ENCODE results near the gene ERN1.
"Not testable (repeated sequence)": the region's sequence is repeated elsewhere in the genome, so short reads cannot be mapped to it uniquely, and the experiment has no call there.

ERN1 gene

GRCh38 chr17:64134216-64134970 is 4.4 kb upstream of the ERN1 start:
- DNase-seq = no peak

- DNase-seq = peak; percentile 91 to 93
These were observed 3.7 kb upstream of the ERN1 start for GRCh38 chr17:64133546-64134215.

DNA sequence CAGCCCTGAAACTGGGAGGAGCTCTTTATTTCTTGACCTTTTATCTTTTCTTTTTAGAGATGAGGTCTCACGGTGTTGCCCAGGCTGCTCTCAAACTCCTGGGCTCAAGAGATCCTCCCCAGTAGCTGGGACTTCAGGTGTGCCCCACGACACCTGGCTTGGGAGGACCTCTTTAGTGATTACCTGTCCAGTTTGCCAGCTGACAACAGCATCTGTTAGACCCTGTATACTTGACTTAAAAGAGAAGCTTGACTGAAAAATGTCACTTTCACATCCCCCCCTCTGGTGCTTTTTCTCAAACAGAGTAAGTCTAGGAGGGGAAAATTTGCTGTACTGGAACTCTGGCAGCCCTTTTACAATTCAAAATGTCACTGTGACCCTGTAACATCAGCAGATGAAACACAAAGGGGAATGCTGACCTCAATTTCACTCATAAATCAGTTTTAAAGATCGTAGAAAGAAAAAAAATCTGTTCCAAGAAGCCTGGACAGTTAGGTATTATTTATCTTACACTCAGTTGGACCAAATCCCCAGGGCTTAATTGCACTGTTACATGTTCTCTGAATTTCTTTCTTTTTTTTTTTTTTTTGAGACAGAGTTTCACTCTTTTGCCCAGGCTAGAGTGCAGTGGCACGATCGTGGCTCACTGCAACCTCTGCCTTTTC is 1.8 kb upstream of the ERN1 start:
- DNase-seq = no peak

DNA sequence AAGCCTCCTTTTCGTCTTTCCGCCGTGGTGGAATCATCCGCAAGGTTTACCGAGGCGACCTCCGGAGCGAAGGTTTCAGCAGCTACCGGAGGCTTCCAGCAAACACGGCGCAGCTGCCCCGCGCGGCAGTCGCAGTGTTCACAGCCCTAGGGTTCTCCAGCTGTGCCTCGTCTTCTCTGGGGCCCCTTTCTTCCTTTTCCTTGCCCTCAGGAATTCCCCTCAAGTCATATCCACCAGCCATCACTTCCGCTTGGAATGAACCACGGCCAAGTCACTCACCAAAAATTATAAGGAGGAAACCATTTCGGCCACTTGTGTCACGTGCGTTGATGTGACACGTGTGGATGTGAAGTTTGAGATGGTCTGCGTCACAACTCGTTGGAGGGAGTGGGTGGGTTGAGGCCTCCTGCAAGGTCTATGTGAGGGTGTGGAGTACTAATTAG is 636 bp upstream of the ERN1 start:
- DNase-seq = no peak

DNA sequence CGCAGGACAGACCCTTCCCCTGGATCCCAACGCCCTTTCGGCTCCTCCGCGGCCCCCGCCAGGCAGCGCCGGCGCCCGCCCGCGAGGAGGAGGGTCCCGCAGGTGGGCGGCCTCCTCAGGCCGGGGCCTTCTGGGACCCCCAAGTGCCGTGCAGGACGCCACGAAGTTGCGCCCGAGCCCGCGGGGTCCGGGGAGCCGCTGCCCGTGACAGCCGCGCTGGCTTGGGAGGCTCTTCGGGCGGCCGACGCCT is 504 bp downstream of the ERN1 start:
- DNase-seq = no peak

GRCh38 chr17:64128787-64129514 is 993 bp downstream of the ERN1 start:
- DNase-seq = no peak

DNA sequence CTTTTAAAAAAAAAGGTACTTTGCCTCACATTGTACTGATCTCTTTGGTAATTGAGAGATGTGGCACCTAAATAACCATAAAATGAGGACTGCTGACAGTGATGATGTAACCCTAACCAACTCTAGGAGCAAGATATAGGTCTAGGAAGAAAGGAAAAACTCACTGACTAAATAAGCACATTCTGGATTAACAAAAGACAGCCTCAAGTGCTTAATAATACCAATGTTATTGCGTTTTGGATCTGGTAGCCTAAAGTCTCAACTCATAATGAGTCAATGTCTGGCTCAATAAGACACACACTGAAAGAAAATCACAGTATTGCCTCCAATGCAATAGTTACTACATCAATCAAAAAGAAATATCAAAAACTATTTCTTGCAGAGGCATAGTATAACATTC is 3.0 kb downstream of the ERN1 start:
- DNase-seq = no peak

GRCh38 chr17:64125937-64126336 is 4.0 kb downstream of the ERN1 start:
- no peak for DNase-seq

GRCh38 chr17:64124609-64125008 is 5.3 kb downstream of the ERN1 start:
- no peak for DNase-seq

DNA sequence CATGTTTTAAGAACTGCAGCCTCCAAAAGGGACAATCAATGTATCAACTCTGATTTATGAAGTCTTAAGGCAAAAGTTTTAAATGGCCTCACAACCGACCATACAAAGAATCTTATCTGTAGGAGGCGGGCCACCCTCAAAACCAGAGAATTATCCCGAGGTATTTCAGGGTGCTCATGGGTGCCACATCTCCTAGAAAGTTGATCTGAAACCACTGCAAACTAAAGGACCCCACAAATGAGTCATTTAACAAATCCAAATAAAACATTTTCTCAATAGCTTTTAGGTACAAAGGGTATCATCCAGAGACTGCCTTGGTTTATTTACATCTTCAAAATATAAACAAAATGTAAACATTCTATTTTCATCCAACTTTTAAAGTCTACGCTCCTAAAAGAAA is 6.8 kb downstream of the ERN1 start:
- no peak for DNase-seq

DNA sequence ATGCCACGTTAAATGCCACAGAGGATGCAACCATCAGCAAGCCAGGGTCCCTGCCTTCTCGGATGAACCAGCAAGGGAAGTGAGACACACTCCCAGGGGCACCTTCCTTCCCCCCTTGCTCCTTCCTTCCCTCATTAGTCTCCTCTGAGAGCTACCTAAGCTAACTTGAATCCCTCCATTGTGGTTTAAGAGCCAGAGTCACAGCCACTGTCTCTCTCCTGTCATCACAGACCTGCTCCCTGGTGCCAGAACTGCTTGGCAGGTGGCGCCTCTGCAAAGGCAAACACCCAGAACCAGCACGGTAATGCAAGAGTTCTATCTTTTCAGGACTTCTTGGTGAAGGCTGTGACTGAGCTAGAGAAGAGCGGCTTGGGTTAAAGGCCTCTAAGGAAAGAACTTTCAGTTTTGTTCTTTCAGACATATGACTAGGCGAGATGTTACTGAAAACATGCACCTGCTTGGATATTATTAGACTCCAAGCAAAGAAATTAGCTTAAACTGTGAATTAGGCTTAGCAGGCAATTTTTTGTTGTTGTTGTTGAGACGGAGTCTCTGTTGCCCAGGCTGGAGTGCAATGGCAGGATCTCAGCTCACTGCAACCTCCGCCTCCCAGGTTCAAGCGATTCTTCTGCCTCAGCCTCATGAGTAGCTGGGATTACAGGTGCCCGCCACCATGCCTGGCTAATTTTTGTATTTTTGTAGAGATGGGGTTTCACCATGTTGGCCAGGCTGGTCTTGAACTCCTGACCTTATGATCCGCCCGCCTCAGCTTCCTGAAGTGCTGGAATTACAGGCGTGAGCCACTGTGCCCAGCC is 8.8 kb downstream of the ERN1 start:
- not testable (repeated sequence) for DNase-seq

- no peak for DNase-seq
These were observed 9.7 kb downstream of the ERN1 start for GRCh38 chr17:64120159-64120810.

- DNase-seq = peak; percentile 25 to 26
These were observed 11.7 kb downstream of the ERN1 start for GRCh38 chr17:64117981-64118979.

DNA sequence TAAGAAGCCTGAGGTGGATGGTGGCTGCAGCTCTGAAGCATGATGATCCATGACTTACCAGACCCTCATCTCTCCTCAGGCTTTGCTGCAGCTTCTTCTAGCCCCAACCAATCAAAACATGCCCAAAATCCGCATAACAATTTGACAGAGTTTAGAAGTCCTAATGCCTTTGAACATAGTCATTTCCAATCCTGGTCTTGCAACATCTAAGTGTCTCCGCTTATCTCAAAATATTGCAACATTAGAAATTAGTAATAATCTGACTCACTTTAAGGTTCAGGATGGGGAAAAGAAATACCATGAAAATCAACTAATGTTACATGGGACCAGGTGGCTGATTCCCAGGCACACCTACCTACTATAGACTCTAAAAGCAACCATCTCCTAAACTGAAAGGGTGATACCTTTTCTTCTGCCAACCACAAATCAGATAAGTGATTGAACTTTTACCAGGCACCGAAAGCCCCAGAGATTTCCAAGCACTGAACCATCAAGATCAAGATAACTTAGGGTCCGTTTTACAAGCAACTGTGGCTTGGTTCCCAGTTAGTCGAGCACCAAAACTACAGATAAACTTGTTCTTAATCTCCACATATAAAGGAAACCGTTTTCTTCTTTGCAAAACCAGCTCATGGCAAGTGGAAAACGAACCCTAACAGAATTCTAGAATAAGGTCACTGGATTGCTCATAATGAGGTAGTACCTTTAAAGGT is 14.0 kb downstream of the ERN1 start:
- DNase-seq = peak; percentile 37 to 46

DNA sequence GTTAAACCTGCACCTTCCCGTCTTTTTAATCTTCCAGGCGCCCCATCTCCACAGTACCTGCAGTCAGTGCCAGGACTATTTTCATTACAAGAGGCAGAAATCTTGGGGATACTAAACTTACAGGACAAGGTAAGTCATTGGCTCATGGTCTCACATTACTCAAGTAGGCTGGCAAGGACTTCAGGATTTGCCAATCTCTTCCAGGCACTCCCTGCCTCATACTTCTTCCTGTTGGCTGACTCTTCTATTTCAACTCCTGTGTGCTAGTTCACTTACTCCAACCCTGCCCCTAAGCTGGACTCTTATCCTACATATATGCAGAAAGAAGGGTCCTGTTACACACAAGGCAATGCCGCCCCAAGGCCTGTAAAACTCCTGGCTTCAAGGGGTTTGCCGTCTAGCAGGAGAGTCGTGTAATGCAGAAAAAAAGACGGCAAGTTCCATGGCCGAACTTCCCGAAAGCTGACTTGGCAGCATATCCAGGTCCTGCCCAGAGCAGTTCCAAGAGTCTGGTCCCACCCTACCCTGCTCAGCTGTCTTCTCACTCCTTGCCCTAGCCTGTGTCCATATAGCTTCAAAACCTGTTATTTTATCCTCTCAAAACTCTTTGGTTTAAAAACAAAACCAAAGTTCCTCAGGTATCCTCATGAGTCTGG is 14.8 kb downstream of the ERN1 start:
- no peak for DNase-seq

GRCh38 chr17:64113006-64113405 is 16.9 kb downstream of the ERN1 start:
- DNase-seq = no peak

GRCh38 chr17:64111831-64112230 is 18.1 kb downstream of the ERN1 start:
- no peak for DNase-seq

- no peak for DNase-seq
These were observed 19.4 kb downstream of the ERN1 start for GRCh38 chr17:64110379-64111152.

GRCh38 chr17:64109400-64109799 is 20.5 kb downstream of the ERN1 start:
- DNase-seq = no peak

Data from AML-193 (cell line).